GM12878 (cell line): ENCODE data around the gene NUP93. TPM values are rescaled to one million over a fixed set of nuclear protein-coding genes. Genes with fewer than 3 reads are reported as not detected.

Experiments used
- ATF3 ChIP-seq: IDR thresholded peaks from 2 replicates; pipeline ENCODE4 v1.6.1; 2011; ENCODE audit warnings: low read depth, mild to moderate bottlenecking, low read length, moderate library complexity, borderline replicate concordance; ENCODE audit errors: extremely low read depth
- ATF7 ChIP-seq: fragments of 450-650 bp; IDR thresholded peaks from 2 replicates; pipeline ENCODE4 v1.6.1; 2016; ENCODE audit warnings: low read depth, mild to moderate bottlenecking
- CBX5 ChIP-seq: sonication (generic); IDR thresholded peaks from 2 replicates; pipeline ENCODE4 v1.6.1; 2016; ENCODE audit warnings: low read depth, moderate library complexity, mild to moderate bottlenecking, inconsistent platforms
- CREB1 ChIP-seq: IDR thresholded peaks from 2 replicates; pipeline ENCODE4 v1.6.1; 2012; ENCODE audit warnings: low read depth, mild to moderate bottlenecking, inconsistent platforms
- IKZF1 ChIP-seq: fragments of 450-650 bp; conservative IDR thresholded peaks from 2 replicates; pipeline ENCODE4 v1.6.1; 2017; ENCODE audit warnings: antibody characterized with exemption, mild to moderate bottlenecking
- LARP7 ChIP-seq: fragments of 450-650 bp; IDR thresholded peaks from 2 replicates; pipeline ENCODE4 v1.6.1; 2017; ENCODE audit warnings: mild to moderate bottlenecking
- MTA3 ChIP-seq: IDR thresholded peaks from 2 replicates; pipeline ENCODE4 v1.6.1; 2012; ENCODE audit warnings: low read length, inconsistent platforms, borderline replicate concordance
- NBN ChIP-seq: fragments of 450-650 bp; IDR thresholded peaks from 2 replicates; pipeline ENCODE4 v1.6.1; 2016
- NFXL1 ChIP-seq: fragments of 450-650 bp; IDR thresholded peaks from 2 replicates; pipeline ENCODE4 v1.6.1; 2017; ENCODE audit warnings: antibody characterized with exemption, mild to moderate bottlenecking, borderline replicate concordance
- POLR2A ChIP-seq: IDR thresholded peaks from 2 replicates; pipeline ENCODE4 v1.6.1; 2011; ENCODE audit warnings: low read depth, mild to moderate bottlenecking, low read length
- POLR2AphosphoS5 ChIP-seq: IDR thresholded peaks from 2 replicates; pipeline ENCODE4 v1.6.1; 2011; ENCODE audit warnings: mild to moderate bottlenecking, low read length, inconsistent platforms
- PRDM15 ChIP-seq: fragments of 450-650 bp; formaldehyde crosslinking; IDR thresholded peaks from 2 replicates; pipeline ENCODE4 v1.4.0; 2020; ENCODE audit warnings: mild to moderate bottlenecking, moderate library complexity
- RCOR1 ChIP-seq: conservative IDR thresholded peaks from 2 replicates; pipeline ENCODE4 v1.6.1; 2012; ENCODE audit warnings: low read depth, low read length, improper control_type of control experiment
- RELA ChIP-seq: fragments of 450-650 bp; IDR thresholded peaks from 2 replicates; pipeline ENCODE4 v1.8.0; 2014; ENCODE audit warnings: borderline replicate concordance; ENCODE audit not compliant: partially characterized antibody
- RELB ChIP-seq: fragments of 450-650 bp; IDR thresholded peaks from 2 replicates; pipeline ENCODE4 v1.6.1; 2017; ENCODE audit warnings: low read depth, mild to moderate bottlenecking, moderate library complexity
- SMAD1 ChIP-seq: fragments of 450-650 bp; IDR thresholded peaks from 2 replicates; pipeline ENCODE4 v1.6.1; 2018; ENCODE audit warnings: mild to moderate bottlenecking, low read depth; ENCODE audit not compliant: partially characterized antibody
- YY1 ChIP-seq: IDR thresholded peaks from 2 replicates; pipeline ENCODE4 v1.6.1; 2011; ENCODE audit warnings: low read depth, mild to moderate bottlenecking, low read length
- polyA plus RNA-seq, 11 experiments: library from polyadenylated mRNA; depleted of rRNA in 4 of 11; unstranded in 6 of 11; stranded (reverse) in 5 of 11; fragments of >200 nt; fragmentation: Nextera tagmentation in 4 of 11; fragmentation: Illumina TruSeq in 1 of 11; extraction: Ambion mirVana in 4 of 11; extraction: Trizol in 1 of 11; gene quantifications; 1 replicate in 1 of 11; 2 replicates in 10 of 11; pipeline versions ENCODE4 v1.2.1 to v1.2.3, GENCODE V29; 2011 to 2016; ENCODE audit warnings: inconsistent platforms in 2 of 11, missing spikeins in 2 of 11, low read depth in 1 of 11
- total RNA-seq, 4 experiments: library from RNA; depleted of rRNA in 3 of 4; stranded (reverse); fragments of >200 nt in 3 of 4; fragmentation: Illumina TruSeq in 1 of 4; extraction: Trizol in 1 of 4; gene quantifications; 2 replicates each; pipeline versions ENCODE4 v1.2.1 to v1.2.3, GENCODE V29; 2013 to 2021
- TF ChIP-seq, protein P1 (sequence below): fragments of 450-650 bp; IDR thresholded peaks from 2 replicates; pipeline ENCODE4 v1.6.1; 2016; ENCODE audit warnings: mild to moderate bottlenecking, moderate library complexity, borderline replicate concordance
- TF ChIP-seq, protein P2 (sequence below): fragments of 450-650 bp; conservative IDR thresholded peaks from 2 replicates; pipeline ENCODE4 v1.6.1; 2017; ENCODE audit warnings: mild to moderate bottlenecking, moderate library complexity

The NUP93 gene
- total and polyA plus RNA-seq, 10 of the 15 experiments (the other 5 are each of a cell fraction or from before 2014, with no cell fraction given) = 82.2 to 175 (median 101) TPM

- TF ChIP-seq, protein P1, sequence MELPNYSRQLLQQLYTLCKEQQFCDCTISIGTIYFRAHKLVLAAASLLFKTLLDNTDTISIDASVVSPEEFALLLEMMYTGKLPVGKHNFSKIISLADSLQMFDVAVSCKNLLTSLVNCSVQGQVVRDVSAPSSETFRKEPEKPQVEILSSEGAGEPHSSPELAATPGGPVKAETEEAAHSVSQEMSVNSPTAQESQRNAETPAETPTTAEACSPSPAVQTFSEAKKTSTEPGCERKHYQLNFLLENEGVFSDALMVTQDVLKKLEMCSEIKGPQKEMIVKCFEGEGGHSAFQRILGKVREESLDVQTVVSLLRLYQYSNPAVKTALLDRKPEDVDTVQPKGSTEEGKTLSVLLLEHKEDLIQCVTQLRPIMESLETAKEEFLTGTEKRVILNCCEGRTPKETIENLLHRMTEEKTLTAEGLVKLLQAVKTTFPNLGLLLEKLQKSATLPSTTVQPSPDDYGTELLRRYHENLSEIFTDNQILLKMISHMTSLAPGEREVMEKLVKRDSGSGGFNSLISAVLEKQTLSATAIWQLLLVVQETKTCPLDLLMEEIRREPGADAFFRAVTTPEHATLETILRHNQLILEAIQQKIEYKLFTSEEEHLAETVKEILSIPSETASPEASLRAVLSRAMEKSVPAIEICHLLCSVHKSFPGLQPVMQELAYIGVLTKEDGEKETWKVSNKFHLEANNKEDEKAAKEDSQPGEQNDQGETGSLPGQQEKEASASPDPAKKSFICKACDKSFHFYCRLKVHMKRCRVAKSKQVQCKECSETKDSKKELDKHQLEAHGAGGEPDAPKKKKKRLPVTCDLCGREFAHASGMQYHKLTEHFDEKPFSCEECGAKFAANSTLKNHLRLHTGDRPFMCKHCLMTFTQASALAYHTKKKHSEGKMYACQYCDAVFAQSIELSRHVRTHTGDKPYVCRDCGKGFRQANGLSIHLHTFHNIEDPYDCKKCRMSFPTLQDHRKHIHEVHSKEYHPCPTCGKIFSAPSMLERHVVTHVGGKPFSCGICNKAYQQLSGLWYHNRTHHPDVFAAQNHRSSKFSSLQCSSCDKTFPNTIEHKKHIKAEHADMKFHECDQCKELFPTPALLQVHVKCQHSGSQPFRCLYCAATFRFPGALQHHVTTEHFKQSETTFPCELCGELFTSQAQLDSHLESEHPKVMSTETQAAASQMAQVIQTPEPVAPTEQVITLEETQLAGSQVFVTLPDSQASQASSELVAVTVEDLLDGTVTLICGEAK = no peak
- no peak for TF ChIP-seq ATF3
- TF ChIP-seq RELB = no peak
- peak; percentile 12; the same call in 1 of the 2 replicates for TF ChIP-seq CREB1
- no peak for TF ChIP-seq CBX5
- TF ChIP-seq POLR2A = 0 out of 2 replicates have a peak, but pooled peaks have one; percentile 19
- peak; percentile 50 for TF ChIP-seq IKZF1
- TF ChIP-seq LARP7 = no peak
- peak; percentile 30; the same call in 1 of the 2 replicates for TF ChIP-seq YY1
- no peak for TF ChIP-seq PRDM15 (CRISPR knock-in tag)
- TF ChIP-seq RELA = no peak
- TF ChIP-seq, protein P2, sequence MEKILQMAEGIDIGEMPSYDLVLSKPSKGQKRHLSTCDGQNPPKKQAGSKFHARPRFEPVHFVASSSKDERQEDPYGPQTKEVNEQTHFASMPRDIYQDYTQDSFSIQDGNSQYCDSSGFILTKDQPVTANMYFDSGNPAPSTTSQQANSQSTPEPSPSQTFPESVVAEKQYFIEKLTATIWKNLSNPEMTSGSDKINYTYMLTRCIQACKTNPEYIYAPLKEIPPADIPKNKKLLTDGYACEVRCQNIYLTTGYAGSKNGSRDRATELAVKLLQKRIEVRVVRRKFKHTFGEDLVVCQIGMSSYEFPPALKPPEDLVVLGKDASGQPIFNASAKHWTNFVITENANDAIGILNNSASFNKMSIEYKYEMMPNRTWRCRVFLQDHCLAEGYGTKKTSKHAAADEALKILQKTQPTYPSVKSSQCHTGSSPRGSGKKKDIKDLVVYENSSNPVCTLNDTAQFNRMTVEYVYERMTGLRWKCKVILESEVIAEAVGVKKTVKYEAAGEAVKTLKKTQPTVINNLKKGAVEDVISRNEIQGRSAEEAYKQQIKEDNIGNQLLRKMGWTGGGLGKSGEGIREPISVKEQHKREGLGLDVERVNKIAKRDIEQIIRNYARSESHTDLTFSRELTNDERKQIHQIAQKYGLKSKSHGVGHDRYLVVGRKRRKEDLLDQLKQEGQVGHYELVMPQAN = no peak; the same call in 1 of the 2 replicates
- TF ChIP-seq SMAD1 = no peak
- TF ChIP-seq NBN = no peak
- no peak for TF ChIP-seq POLR2AphosphoS5
- TF ChIP-seq MTA3 = no peak
- TF ChIP-seq NFXL1 = no peak
- no peak for TF ChIP-seq RCOR1
- no peak for TF ChIP-seq ATF7
These were observed 139.8 kb downstream of the NUP93 start (continued) for GRCh38 chr16:56869513-56870275.
